ENCODE measurements around the gene GPATCH2L. TPM values are rescaled to one million over a fixed set of nuclear protein-coding genes. Genes with fewer than 3 reads are reported as not detected.

The GPATCH2L gene
- total RNA-seq, 1 experiment from 2014 or later, result 76.7 TPM

DNA sequence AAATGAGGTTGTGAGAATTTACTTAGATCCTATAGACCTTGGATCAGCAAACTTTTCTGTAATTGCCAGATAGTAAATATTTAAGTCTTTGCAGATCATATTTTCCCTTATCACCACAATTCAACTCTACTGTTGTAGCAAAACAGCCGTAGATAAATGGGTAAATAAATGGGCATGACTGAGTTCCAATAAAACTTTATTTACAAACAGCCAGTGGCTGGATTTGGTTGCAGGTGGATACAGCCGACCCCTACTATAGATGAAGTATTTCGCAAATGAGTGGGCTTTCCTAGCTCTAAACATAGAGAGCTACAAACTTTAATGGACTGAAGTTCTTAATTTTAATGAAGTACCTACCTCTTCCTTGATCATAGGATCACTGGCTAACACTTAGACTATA, 100.7 kb downstream of the GPATCH2L start:
- no peaks in the 10 kb centered on the region for H3K27me3 ChIP-seq (ENCODE audit: insufficient read depth, low read length)
- TF ChIP-seq, protein P1, sequence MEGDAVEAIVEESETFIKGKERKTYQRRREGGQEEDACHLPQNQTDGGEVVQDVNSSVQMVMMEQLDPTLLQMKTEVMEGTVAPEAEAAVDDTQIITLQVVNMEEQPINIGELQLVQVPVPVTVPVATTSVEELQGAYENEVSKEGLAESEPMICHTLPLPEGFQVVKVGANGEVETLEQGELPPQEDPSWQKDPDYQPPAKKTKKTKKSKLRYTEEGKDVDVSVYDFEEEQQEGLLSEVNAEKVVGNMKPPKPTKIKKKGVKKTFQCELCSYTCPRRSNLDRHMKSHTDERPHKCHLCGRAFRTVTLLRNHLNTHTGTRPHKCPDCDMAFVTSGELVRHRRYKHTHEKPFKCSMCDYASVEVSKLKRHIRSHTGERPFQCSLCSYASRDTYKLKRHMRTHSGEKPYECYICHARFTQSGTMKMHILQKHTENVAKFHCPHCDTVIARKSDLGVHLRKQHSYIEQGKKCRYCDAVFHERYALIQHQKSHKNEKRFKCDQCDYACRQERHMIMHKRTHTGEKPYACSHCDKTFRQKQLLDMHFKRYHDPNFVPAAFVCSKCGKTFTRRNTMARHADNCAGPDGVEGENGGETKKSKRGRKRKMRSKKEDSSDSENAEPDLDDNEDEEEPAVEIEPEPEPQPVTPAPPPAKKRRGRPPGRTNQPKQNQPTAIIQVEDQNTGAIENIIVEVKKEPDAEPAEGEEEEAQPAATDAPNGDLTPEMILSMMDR (conservative IDR thresholded peaks at IDR 0.05), result no peak
- WGBS (ENCODE audit: extremely low coverage, insufficient read length, low lambda C conversion rate), result no CpG with 5 or more reads among the region's 3 CpGs
- H3K79me2 ChIP-seq (ENCODE audit: insufficient read depth, low read length), result no peaks in the 10 kb centered on the region
- H3K4ac ChIP-seq (ENCODE audit: low read depth, low read length), result no peak overlapping the region
- Mint-ChIP-seq H3K4me3 (no peak overlapping the region), H3K27ac (no peak overlapping the region), H3K27me3 (ENCODE audit: low read depth) (peaks cover 14% of the 10 kb centered on the region), H3K4me1 (peaks cover 8 to 24% of the 10 kb centered on the region in 2 experiments), H3K9me3 (no peaks in the 10 kb centered on the region), H3K36me3 (ENCODE audit: insufficient read depth in 1 of 3, low read depth in 3 of 3) (no peaks in the 10 kb centered on the region)
- no peaks in the 10 kb centered on the region for H3K9me3 ChIP-seq (ENCODE audit: control insufficient read depth, low read depth, low read length)
- no peak overlapping the region for H2BK120ac ChIP-seq (ENCODE audit: low read depth, low read length, poor library complexity, severe bottlenecking)
- H3K23me2 ChIP-seq (ENCODE audit: insufficient read length, low read depth, low read length, poor library complexity, severe bottlenecking), result no peaks in the 10 kb centered on the region
- H3K56ac ChIP-seq (ENCODE audit: insufficient read length, low read depth, low read length), result no peak overlapping the region
- H3T11ph ChIP-seq (ENCODE audit: low read length), result no peak overlapping the region
- H2AK5ac ChIP-seq (ENCODE audit: insufficient read length, low read length), result no peak overlapping the region
- H3K14ac ChIP-seq (ENCODE audit: insufficient read depth, low read length), result no peak overlapping the region
- H3K18ac ChIP-seq (ENCODE audit: insufficient read length, low read depth, low read length), result no peak overlapping the region
- H2BK5ac ChIP-seq (ENCODE audit: insufficient read length, low read length), result no peak overlapping the region
- no peak for DNase-seq
- no peaks in the 10 kb centered on the region for H3K4me1 ChIP-seq (ENCODE audit: insufficient read depth, low read length)
- no peaks in the 10 kb centered on the region for H4K20me1 ChIP-seq (ENCODE audit: control insufficient read depth, insufficient read depth, insufficient read length)
- no peak overlapping the region for H2BK15ac ChIP-seq (ENCODE audit: low read depth, low read length)
- no peak overlapping the region for H4K8ac ChIP-seq (replicated peaks; ENCODE audit: insufficient read length, low read depth, low read length)
- H2BK12ac ChIP-seq (ENCODE audit: insufficient read length, low read depth, low read length), result no peak overlapping the region
- no peaks in the 10 kb centered on the region for H3K79me1 ChIP-seq (ENCODE audit: insufficient read depth, low read depth, low read length, poor library complexity, severe bottlenecking)
- H2AFZ ChIP-seq (ENCODE audit: low read length), result no peak overlapping the region
- H3K27ac ChIP-seq (ENCODE audit: insufficient read length, low read depth, low read length), result no peak overlapping the region
- H3K9ac ChIP-seq (ENCODE audit: extremely low read depth, insufficient read length, low read length), result no peak overlapping the region
- H4K91ac ChIP-seq (ENCODE audit: insufficient read length, low read depth, low read length), result no peak overlapping the region
- H4K5ac ChIP-seq (ENCODE audit: insufficient read length, low read depth, low read length), result no peak overlapping the region
- no peak overlapping the region for H3K23ac ChIP-seq (ENCODE audit: insufficient read length, low read depth, low read length)
- H2BK20ac ChIP-seq (ENCODE audit: low read depth, low read length, poor library complexity, severe bottlenecking), result no peak overlapping the region
- H3K4me2 ChIP-seq (ENCODE audit: insufficient read depth, insufficient read length, low read length), result no peak overlapping the region

Measured in H9 (cell line).